GM23248 (cell line): ENCODE measurements around the gene LHX1. TPM values are rescaled to one million over a fixed set of nuclear protein-coding genes. Genes with fewer than 3 reads are reported as not detected.

Source experiments
- DNase-seq: peaks from one replicate; pipeline ENCODE4 v3.0.0-alpha.2; 2015
- H2AFZ ChIP-seq: fragments of 200-600 bp; sonication (generic); 2 replicates; pipeline ENCODE4 v1.6.1; 2016; ENCODE audit warnings: antibody characterized with exemption
- H3F3A ChIP-seq: fragments of 200-600 bp; sonication (generic); 2 replicates; pipeline ENCODE4 v1.6.1; 2016; ENCODE audit warnings: mild to moderate bottlenecking, antibody characterized with exemption, mixed run types; ENCODE audit not compliant: insufficient read depth
- H3K27ac ChIP-seq: fragments of 200-600 bp; sonication (generic); 2 replicates; pipeline ENCODE4 v1.5.1; 2016; ENCODE audit warnings: mild to moderate bottlenecking
- H3K27me3 ChIP-seq: fragments of 200-600 bp; sonication (generic); replicated peaks from 2 replicates; pipeline ENCODE4 v1.6.1; 2016; ENCODE audit warnings: mild to moderate bottlenecking; ENCODE audit not compliant: insufficient read depth
- H3K36me3 ChIP-seq: fragments of 200-600 bp; sonication (generic); 2 replicates; pipeline ENCODE4 v1.6.1; 2016; ENCODE audit warnings: low read depth, mild to moderate bottlenecking
- H3K4me1 ChIP-seq: fragments of 200-600 bp; sonication (generic); 2 replicates; pipeline ENCODE4 v1.6.1; 2016; ENCODE audit warnings: mild to moderate bottlenecking; ENCODE audit not compliant: insufficient read depth
- H3K4me2 ChIP-seq: fragments of 200-600 bp; sonication (generic); one replicate; pipeline ENCODE4 v1.6.1; 2016; ENCODE audit warnings: mild to moderate bottlenecking; ENCODE audit not compliant: unreplicated experiment
- H3K4me3 ChIP-seq: fragments of 200-600 bp; sonication (generic); 2 replicates; pipeline ENCODE4 v1.5.1; 2016; ENCODE audit warnings: mild to moderate bottlenecking
- H3K79me2 ChIP-seq: fragments of 200-600 bp; sonication (generic); 2 replicates; pipeline ENCODE4 v1.6.1; 2016; ENCODE audit warnings: mild to moderate bottlenecking; ENCODE audit not compliant: insufficient read depth
- H3K9ac ChIP-seq: fragments of 200-600 bp; sonication (generic); 2 replicates; pipeline ENCODE4 v1.6.1; 2016; ENCODE audit warnings: mild to moderate bottlenecking
- H3K9me2 ChIP-seq: fragments of 200-600 bp; sonication (generic); 2 replicates; pipeline ENCODE4 v1.6.1; 2016; ENCODE audit warnings: mixed run types, mild to moderate bottlenecking, moderate library complexity; ENCODE audit not compliant: insufficient read depth
- H3K9me3 ChIP-seq: fragments of 200-600 bp; sonication (generic); one replicate; pipeline ENCODE4 v1.6.1; 2017; ENCODE audit warnings: low read depth
- H4K20me1 ChIP-seq: fragments of 200-600 bp; sonication (generic); 2 replicates; pipeline ENCODE4 v1.6.0; 2016; ENCODE audit not compliant: insufficient read depth
- EZH2 ChIP-seq: fragments of 200-600 bp; sonication (generic); IDR thresholded peaks from 2 replicates; pipeline ENCODE4 v1.6.1; 2018; ENCODE audit warnings: antibody characterized with exemption, mild to moderate bottlenecking; ENCODE audit not compliant: insufficient read depth, poor library complexity, severe bottlenecking
- EZH2phosphoT487 ChIP-seq: fragments of 200-600 bp; sonication (generic); IDR thresholded peaks from 2 replicates; pipeline ENCODE4 v1.6.1; 2018; ENCODE audit warnings: antibody characterized with exemption, moderate library complexity, mild to moderate bottlenecking, low read depth; ENCODE audit not compliant: insufficient read depth
- WGBS, 2 experiments: methylation state at CpG; one replicate each; pipeline ENCODE4 v1.1.6; 2015 to 2017; ENCODE audit warnings: low lambda C conversion rate in 2 of 2, low coverage in 1 of 2; ENCODE audit errors: missing lambda C conversion rate in 2 of 2; 5-methylcytosine and 5-hydroxymethylcytosine counted together
- in situ Hi-C: fragments of 300-500 bp; cut with MboI; formaldehyde crosslinking; loops from 2 replicates; pipeline ENCODE4 v1.15.0; 2020
- polyA plus RNA-seq: library from polyadenylated mRNA; unstranded; fragments of >200 nt; fragmentation: Nextera tagmentation; extraction: Ambion mirVana; gene quantifications from 2 replicates; pipeline ENCODE4 v1.2.1, GENCODE V29; 2016
- total RNA-seq: library from RNA; depleted of rRNA; stranded (reverse); fragments of >200 nt; shearing (Covaris generic); gene quantifications from 2 replicates; pipeline ENCODE4 v1.2.3, GENCODE V29; 2014

The LHX1 gene
- total and polyA plus RNA-seq, 2 experiments from 2014 or later = not detected

- no peak overlapping the region for H3K9ac ChIP-seq
- H3K79me2 ChIP-seq = peaks cover 86% of the 10 kb centered on the region
- H3K27me3 ChIP-seq = no peaks in the 10 kb centered on the region
- no peaks in the 10 kb centered on the region for H3K9me2 ChIP-seq
- H3K4me3 ChIP-seq = no peak overlapping the region
- no peaks in the 10 kb centered on the region for H3K4me1 ChIP-seq
- H3K9me3 ChIP-seq = no peaks in the 10 kb centered on the region
- H3K36me3 ChIP-seq = no peaks in the 10 kb centered on the region
- no peak overlapping the region for H3K27ac ChIP-seq
- in situ Hi-C loops = no loop called here
- no peaks in the 10 kb centered on the region for H3F3A ChIP-seq
- H2AFZ ChIP-seq = no peak overlapping the region
- DNase-seq = no peak
- no peaks in the 10 kb centered on the region; the same call in 1 of the 2 replicates for H4K20me1 ChIP-seq
- H3K4me2 ChIP-seq = no peak overlapping the region
- TF ChIP-seq EZH2phosphoT487 = no peak
- no peak for TF ChIP-seq EZH2
Observed at GRCh38 chr17:36972186-36972700, 35.0 kb downstream of the LHX1 start.

- in situ Hi-C loops = no loop called here
Observed at GRCh38 chr17:36972905-36973304, 35.6 kb downstream of the LHX1 start.

GRCh38 chr17:36975922-36976515, 38.7 kb downstream of the LHX1 start:
- Histone ChIP-seq H3K36me3 (no peaks in the 10 kb centered on the region), H3K9ac (no peak overlapping the region), H3K27me3 (no peaks in the 10 kb centered on the region), H3K79me2 (peaks cover 72% of the 10 kb centered on the region), H3K9me3 (no peaks in the 10 kb centered on the region), H3K4me1 (peaks cover 13% of the 10 kb centered on the region; the same call in 1 of the 2 replicates), H3K4me2 (no peak overlapping the region), H3K27ac (no peak overlapping the region), H3K4me3 (no peak overlapping the region), H3F3A (no peaks in the 10 kb centered on the region), H4K20me1 (no peaks in the 10 kb centered on the region; the same call in 1 of the 2 replicates), H3K9me2 (no peaks in the 10 kb centered on the region), H2AFZ (no peak overlapping the region)
- in situ Hi-C loops = no loop called here
- no peak for TF ChIP-seq EZH2phosphoT487
- TF ChIP-seq EZH2 = no peak
- no peak for DNase-seq
- 94 to 100% methylated on average over 1 of the region's 1 CpG for WGBS, 2 experiments

More at GRCh38 chr17:36972905-36973304, 35.6 kb downstream of the LHX1 start:
- Histone ChIP-seq H4K20me1 (no peaks in the 10 kb centered on the region; the same call in 1 of the 2 replicates), H3K27me3 (no peaks in the 10 kb centered on the region), H3K36me3 (no peaks in the 10 kb centered on the region), H3K79me2 (peaks cover 81% of the 10 kb centered on the region), H3K4me2 (no peak overlapping the region), H3K4me3 (no peak overlapping the region), H3K27ac (no peak overlapping the region), H3F3A (no peaks in the 10 kb centered on the region), H2AFZ (no peak overlapping the region), H3K9me3 (no peaks in the 10 kb centered on the region), H3K9ac (no peak overlapping the region), H3K9me2 (no peaks in the 10 kb centered on the region), H3K4me1 (no peaks in the 10 kb centered on the region)
- DNase-seq = no peak
- no peak for TF ChIP-seq EZH2
- TF ChIP-seq EZH2phosphoT487 = no peak
- WGBS, 2 experiments = 94 to 100% methylated on average over 1 of the region's 1 CpG

- no peak overlapping the region for H3K9ac ChIP-seq
- no peak for DNase-seq
- no peaks in the 10 kb centered on the region for H3K36me3 ChIP-seq
- in situ Hi-C loops = no loop called here
- no peak overlapping the region for H2AFZ ChIP-seq
- H4K20me1 ChIP-seq = no peaks in the 10 kb centered on the region; the same call in 1 of the 2 replicates
- no peak overlapping the region for H3K27ac ChIP-seq
- H3K4me2 ChIP-seq = no peak overlapping the region
- H3K79me2 ChIP-seq = peaks cover 71% of the 10 kb centered on the region
- H3F3A ChIP-seq = no peaks in the 10 kb centered on the region
- H3K9me3 ChIP-seq = no peaks in the 10 kb centered on the region
- H3K4me3 ChIP-seq = no peak overlapping the region
- no peaks in the 10 kb centered on the region for H3K27me3 ChIP-seq
- 93 to 98% methylated on average over 2 of the region's 2 CpGs for WGBS, 2 experiments
- no peak for TF ChIP-seq EZH2phosphoT487
- TF ChIP-seq EZH2 = no peak
- peaks cover 13% of the 10 kb centered on the region; the same call in 1 of the 2 replicates for H3K4me1 ChIP-seq
- no peaks in the 10 kb centered on the region for H3K9me2 ChIP-seq
Observed at GRCh38 chr17:36977066-36977465, 39.8 kb downstream of the LHX1 start.
